HEK293 (cell line): ENCODE data around the gene PRR36.
A peak's percentile ranks its signal among the peaks of the same experiment; 100 is the strongest.

ENCODE experiments used
- CTCF ChIA-PET: fragments of 350-600 bp; formaldehyde crosslinking; extraction: SDS; loops from one replicate; lab custom pipeline; 2021; ENCODE audit warnings: antibody characterized with exemption; lab: Yijun Ruan, JAX
- POLR2A ChIA-PET: fragments of 300-600 bp; formaldehyde crosslinking; extraction: SDS; loops from one replicate; lab custom pipeline; 2020; ENCODE audit warnings: antibody characterized with exemption, inconsistent platforms; lab: Yijun Ruan, JAX
- H3K27ac ChIP-seq: fragments of 200-500 bp; sonication (Bioruptor generic); 2 replicates; pipeline ENCODE4 v1.5.1; 2014; ENCODE audit warnings: low read depth, low read length, control low read depth, inconsistent platforms; ENCODE audit errors: extremely low read depth
- H3K36me3 ChIP-seq, 2 experiments: fragments of 200-500 bp in 1 of 2; sonication (Bioruptor generic) in 1 of 2; 1 replicate in 1 of 2; 2 replicates in 1 of 2; pipeline ENCODE4 v1.5.1; 2014 to 2017; ENCODE audit warnings: inconsistent platforms in 2 of 2, low read length in 2 of 2; ENCODE audit not compliant: control insufficient read depth in 2 of 2, insufficient read depth in 1 of 2
- H3K4me1 ChIP-seq: fragments of 200-500 bp; sonication (Bioruptor generic); 2 replicates; pipeline ENCODE4 v1.5.1; 2014; ENCODE audit warnings: mild to moderate bottlenecking, low read length, inconsistent platforms; ENCODE audit not compliant: control insufficient read depth, insufficient read depth
- H3K4me3 ChIP-seq: 2 replicates; pipeline ENCODE4 v1.5.1; 2011; ENCODE audit warnings: low read depth, mild to moderate bottlenecking, control low read depth, low read length, moderate library complexity
- H3K9me3 ChIP-seq: fragments of 200-500 bp; sonication (Bioruptor generic); 2 replicates; pipeline ENCODE4 v1.5.1; 2014; ENCODE audit warnings: low read depth, low read length, inconsistent platforms; ENCODE audit not compliant: control insufficient read depth, insufficient read depth
- BCL11A ChIP-seq: fragments of 450-650 bp; formaldehyde crosslinking; IDR thresholded peaks from 2 replicates; pipeline ENCODE4 v1.5.1; 2016; ENCODE audit warnings: low read depth, missing biosample characterization, missing genetic modification characterization
- BCL11B ChIP-seq: fragments of 450-650 bp; formaldehyde crosslinking; IDR thresholded peaks from 2 replicates; pipeline ENCODE4 v1.5.1; 2016; ENCODE audit warnings: low read depth, missing biosample characterization, missing genetic modification characterization
- BCL6B ChIP-seq: fragments of 450-650 bp; formaldehyde crosslinking; IDR thresholded peaks from 2 replicates; pipeline ENCODE4 v1.5.1; 2017; ENCODE audit warnings: missing biosample characterization, missing genetic modification characterization
- HOXA7 ChIP-seq: sonication (generic); formaldehyde crosslinking; IDR thresholded peaks from 2 replicates; pipeline ENCODE4 v1.8.1; 2022; ENCODE audit warnings: missing genetic modification reagents, borderline replicate concordance
- KLF17 ChIP-seq: fragments of 450-650 bp; formaldehyde crosslinking; IDR thresholded peaks from 2 replicates; pipeline ENCODE4 v1.5.1; 2016; ENCODE audit warnings: missing biosample characterization, missing genetic modification characterization
- PRDM10 ChIP-seq: fragments of 450-650 bp; formaldehyde crosslinking; IDR thresholded peaks from 2 replicates; pipeline ENCODE4 v1.5.1; 2016; ENCODE audit warnings: missing biosample characterization, missing genetic modification characterization
- REPIN1 ChIP-seq: fragments of 450-650 bp; formaldehyde crosslinking; IDR thresholded peaks from 2 replicates; pipeline ENCODE4 v1.5.1; 2017; ENCODE audit warnings: missing biosample characterization, missing genetic modification characterization, low read depth
- SALL2 ChIP-seq: fragments of 450-650 bp; formaldehyde crosslinking; IDR thresholded peaks from 2 replicates; pipeline ENCODE4 v1.5.0; 2017; ENCODE audit warnings: missing biosample characterization, mild to moderate bottlenecking, missing genetic modification characterization, borderline replicate concordance
- SCRT2 ChIP-seq: fragments of 450-650 bp; formaldehyde crosslinking; IDR thresholded peaks from 2 replicates; pipeline ENCODE4 v1.5.1; 2016; ENCODE audit warnings: missing biosample characterization, missing genetic modification characterization
- YY1 ChIP-seq: fragments of 450-650 bp; formaldehyde crosslinking; IDR thresholded peaks from 2 replicates; pipeline ENCODE4 v1.5.1; 2018; ENCODE audit warnings: missing biosample characterization, missing genetic modification characterization
- ZBTB21 ChIP-seq: fragments of 450-650 bp; formaldehyde crosslinking; IDR thresholded peaks from 2 replicates; pipeline ENCODE4 v1.5.1; 2017; ENCODE audit warnings: missing biosample characterization, missing genetic modification characterization
- ZBTB26 ChIP-seq: fragments of 450-650 bp; formaldehyde crosslinking; optimal IDR thresholded peaks from 2 replicates; pipeline ENCODE3; 2016; ENCODE audit warnings: missing biosample characterization, mild to moderate bottlenecking, missing genetic modification characterization
- ZBTB48 ChIP-seq: fragments of 450-650 bp; formaldehyde crosslinking; IDR thresholded peaks from 2 replicates; pipeline ENCODE4 v1.5.1; 2016; ENCODE audit warnings: missing biosample characterization, missing genetic modification characterization
- ZNF10 ChIP-seq: fragments of 450-650 bp; formaldehyde crosslinking; IDR thresholded peaks from 2 replicates; pipeline ENCODE4 v1.5.1; 2017; ENCODE audit warnings: missing biosample characterization, missing genetic modification characterization
- ZNF19 ChIP-seq: fragments of 450-650 bp; formaldehyde crosslinking; IDR thresholded peaks from 2 replicates; pipeline ENCODE4; 2016; ENCODE audit warnings: missing biosample characterization, missing genetic modification characterization, low read depth
- ZNF362 ChIP-seq: fragments of 450-650 bp; formaldehyde crosslinking; IDR thresholded peaks from 2 replicates; pipeline ENCODE4 v1.5.1; 2016; ENCODE audit warnings: missing biosample characterization, missing genetic modification characterization
- ZNF394 ChIP-seq: fragments of 450-650 bp; formaldehyde crosslinking; IDR thresholded peaks from 2 replicates; pipeline ENCODE4 v1.5.1; 2016; ENCODE audit warnings: missing biosample characterization, missing genetic modification characterization, mild to moderate bottlenecking, moderate library complexity, borderline replicate concordance
- ZNF423 ChIP-seq: fragments of 450-650 bp; formaldehyde crosslinking; IDR thresholded peaks from 2 replicates; pipeline ENCODE4 v1.5.1; 2016; ENCODE audit warnings: missing biosample characterization, missing genetic modification characterization
- ZNF514 ChIP-seq: fragments of 450-650 bp; formaldehyde crosslinking; IDR thresholded peaks from 2 replicates; pipeline ENCODE4 v1.5.1; 2016; ENCODE audit warnings: missing biosample characterization, missing genetic modification characterization
- ZNF548 ChIP-seq: fragments of 450-650 bp; formaldehyde crosslinking; IDR thresholded peaks from 2 replicates; pipeline ENCODE4 v1.5.1; 2016; ENCODE audit warnings: missing biosample characterization, missing genetic modification characterization
- ZNF561 ChIP-seq: fragments of 450-650 bp; IDR thresholded peaks from 2 replicates; pipeline ENCODE4 v1.5.1; 2018; ENCODE audit warnings: missing biosample characterization, missing genetic modification characterization, borderline replicate concordance
- ZNF660 ChIP-seq: fragments of 450-650 bp; IDR thresholded peaks from 2 replicates; pipeline ENCODE4 v1.5.1; 2018; ENCODE audit warnings: missing biosample characterization, mild to moderate bottlenecking, missing genetic modification characterization
- ZNF701 ChIP-seq: fragments of 450-650 bp; formaldehyde crosslinking; IDR thresholded peaks from 2 replicates; pipeline ENCODE4 v1.5.1; 2016; ENCODE audit warnings: missing biosample characterization, missing genetic modification characterization
- ZNF76 ChIP-seq: fragments of 450-650 bp; formaldehyde crosslinking; IDR thresholded peaks from 2 replicates; pipeline ENCODE4; 2016; ENCODE audit warnings: low read depth, missing biosample characterization, missing genetic modification characterization, borderline replicate concordance
- ZNF785 ChIP-seq: fragments of 450-650 bp; formaldehyde crosslinking; IDR thresholded peaks from 2 replicates; pipeline ENCODE4 v1.5.1; 2016; ENCODE audit warnings: missing biosample characterization, missing genetic modification characterization
- ZNF791 ChIP-seq: fragments of 450-650 bp; formaldehyde crosslinking; IDR thresholded peaks from 2 replicates; pipeline ENCODE4 v1.5.1; 2016; ENCODE audit warnings: missing biosample characterization, missing genetic modification characterization
- ZSCAN30 ChIP-seq: fragments of 450-650 bp; IDR thresholded peaks from 2 replicates; pipeline ENCODE4 v1.5.1; 2018; ENCODE audit warnings: missing biosample characterization, mild to moderate bottlenecking, missing genetic modification characterization, moderate library complexity

Gene PRR36

GRCh38 chr19:7869453-7869909 lies 4.7 kb downstream of the PRR36 start (continued):
- no peak for TF ChIP-seq ZNF362 (tag by site-specific recombination)
- no peak for TF ChIP-seq PRDM10 (tag by site-specific recombination)
- no peak for TF ChIP-seq BCL6B (tag by site-specific recombination)
- TF ChIP-seq ZNF514, result no peak

GRCh38 chr19:7868671-7869452 lies 5.3 kb downstream of the PRR36 start:
- Histone ChIP-seq H3K36me3 (no peaks in the 10 kb centered on the region), H3K4me3 (peak overlapping the region; percentile 52), H3K9me3 (no peaks in the 10 kb centered on the region), H3K27ac (peak overlapping the region; percentile 45; the same call in 1 of the 2 replicates), H3K4me1 (peaks cover 6% of the 10 kb centered on the region)
- ChIA-PET POLR2A (interaction anchor here (0.6 to 2.2 kb wide), 15 partner anchors 9 to 455 kb away, joined by 3 to 35 read pairs (median 4); partner anchors contain the start of genes LRRC8E, MAP2K7, SNAPC2 and TIMM44), CTCF (interaction anchor here (0.6 to 2.4 kb wide), 34 partner anchors 8 to 1444 kb away, joined by 3 to 25 read pairs (median 5); partner anchors contain the start of genes LRRC8E, MAP2K7, SNAPC2 and TIMM44)
- no peak for TF ChIP-seq ZNF791 (tag by site-specific recombination)
- TF ChIP-seq ZNF785 (tag by site-specific recombination), result 0 out of 2 replicates have a peak, but pooled peaks have one; percentile 60
- peak; percentile 84; the same call in 1 of the 2 replicates for TF ChIP-seq BCL11A (tag by site-specific recombination)
- TF ChIP-seq ZBTB26, result peak; percentile 42
- TF ChIP-seq SALL2 (tag by site-specific recombination), result no peak
- TF ChIP-seq KLF17 (tag by site-specific recombination), result no peak
- TF ChIP-seq ZNF561 (tag by site-specific recombination), result peak; percentile 88; the same call in 1 of the 2 replicates
- no peak for TF ChIP-seq ZNF548 (tag by site-specific recombination)
- TF ChIP-seq ZSCAN30 (tag by site-specific recombination), result no peak; the same call in 1 of the 2 replicates
- no peak for TF ChIP-seq ZBTB21
- no peak for TF ChIP-seq ZNF19 (tag by site-specific recombination)
- TF ChIP-seq ZBTB48 (tag by site-specific recombination), result 0 out of 2 replicates have a peak, but pooled peaks have one; percentile 41
- TF ChIP-seq ZNF660, result 0 out of 2 replicates have a peak, but pooled peaks have one; percentile 79
- 0 out of 2 replicates have a peak, but pooled peaks have one; percentile 51 for TF ChIP-seq YY1 (tag by site-specific recombination)
- TF ChIP-seq ZNF394 (tag by site-specific recombination), result peak; percentile 71; the same call in 1 of the 2 replicates
- no peak for TF ChIP-seq HOXA7 (CRISPR knock-in tag)
- TF ChIP-seq ZNF423 (tag by site-specific recombination), result peak; percentile 88
- peak; percentile 41; the same call in 1 of the 2 replicates for TF ChIP-seq SCRT2 (tag by site-specific recombination)
- TF ChIP-seq ZNF701 (tag by site-specific recombination), result no peak
- TF ChIP-seq REPIN1 (tag by site-specific recombination), result no peak
- TF ChIP-seq BCL11B (tag by site-specific recombination), result 0 out of 2 replicates have a peak, but pooled peaks have one; percentile 63
- peak; percentile 94; the same call in 1 of the 2 replicates for TF ChIP-seq ZNF10 (tag by site-specific recombination)
- no peak for TF ChIP-seq ZNF76 (tag by site-specific recombination)
